HG03095 (cell line): ENCODE data around the gene CRISPLD2.

ENCODE experiments used
- ATAC-seq: cut with Tn5 transposase; IDR thresholded peaks from one replicate; pipeline ENCODE4 v1.9.1; 2021; ENCODE audit warnings: moderate library complexity; ENCODE audit not compliant: unreplicated experiment

The CRISPLD2 gene

DNA sequence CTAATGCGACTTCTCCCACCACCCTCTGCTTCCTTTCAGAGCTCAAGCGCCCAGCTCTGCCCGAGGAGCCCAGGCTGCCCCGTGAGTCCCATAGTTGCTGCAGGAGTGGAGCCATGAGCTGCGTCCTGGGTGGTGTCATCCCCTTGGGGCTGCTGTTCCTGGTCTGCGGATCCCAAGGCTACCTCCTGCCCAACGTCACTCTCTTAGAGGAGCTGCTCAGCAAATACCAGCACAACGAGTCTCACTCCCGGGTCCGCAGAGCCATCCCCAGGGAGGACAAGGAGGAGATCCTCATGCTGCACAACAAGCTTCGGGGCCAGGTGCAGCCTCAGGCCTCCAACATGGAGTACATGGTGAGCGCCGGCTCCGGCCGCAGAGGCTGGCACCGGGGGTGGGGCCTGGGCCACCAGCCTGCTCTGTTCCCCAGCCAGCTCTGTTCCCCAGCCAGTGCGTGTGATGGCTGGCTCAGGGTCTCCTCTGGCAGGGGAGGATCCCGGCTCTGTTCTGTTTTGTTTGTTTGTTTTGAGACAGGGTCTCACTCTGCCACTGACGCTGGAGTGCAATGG is 18.7 kb downstream of the CRISPLD2 start:
- no peak for ATAC-seq

DNA sequence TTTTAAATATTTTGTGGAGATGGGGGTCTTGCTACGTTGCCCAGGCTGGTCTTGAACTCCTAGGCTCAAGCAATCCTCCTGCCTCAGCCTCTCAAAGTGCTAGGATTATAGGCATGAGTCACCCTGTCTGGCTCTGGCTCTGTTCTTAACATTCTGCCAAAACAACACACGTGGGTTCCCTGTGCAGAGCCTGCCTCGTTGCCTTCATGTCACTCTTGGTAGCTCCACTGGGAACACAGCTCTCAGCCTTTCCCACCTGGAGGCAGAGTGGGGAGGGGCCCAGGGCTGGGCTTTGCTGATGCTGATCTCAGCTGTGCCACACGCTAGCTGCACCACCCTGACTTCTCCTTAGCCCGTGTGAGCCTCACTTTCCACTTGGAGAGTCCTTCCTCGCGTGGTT is 19.3 kb downstream of the CRISPLD2 start:
- no peak for ATAC-seq

DNA sequence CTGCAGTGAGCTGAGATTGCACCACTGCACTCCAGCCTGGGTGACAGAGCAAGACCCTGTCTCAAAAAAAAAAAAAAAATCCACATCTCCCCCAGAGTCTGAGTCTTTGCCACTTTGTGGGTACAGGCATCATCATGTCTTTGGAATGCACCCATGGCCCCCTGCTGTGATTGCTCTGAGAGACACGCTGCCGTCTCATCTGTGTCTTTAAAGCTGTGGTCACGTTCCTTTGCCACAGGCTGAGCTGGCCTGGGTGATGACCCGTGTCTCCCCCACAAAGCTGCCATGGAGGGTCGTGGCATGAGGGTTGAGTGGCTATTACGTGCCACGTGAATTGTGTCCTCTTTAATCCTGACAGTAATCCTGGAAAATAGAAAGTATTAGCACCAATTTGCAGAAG is 20.2 kb downstream of the CRISPLD2 start:
- no peak for ATAC-seq

DNA sequence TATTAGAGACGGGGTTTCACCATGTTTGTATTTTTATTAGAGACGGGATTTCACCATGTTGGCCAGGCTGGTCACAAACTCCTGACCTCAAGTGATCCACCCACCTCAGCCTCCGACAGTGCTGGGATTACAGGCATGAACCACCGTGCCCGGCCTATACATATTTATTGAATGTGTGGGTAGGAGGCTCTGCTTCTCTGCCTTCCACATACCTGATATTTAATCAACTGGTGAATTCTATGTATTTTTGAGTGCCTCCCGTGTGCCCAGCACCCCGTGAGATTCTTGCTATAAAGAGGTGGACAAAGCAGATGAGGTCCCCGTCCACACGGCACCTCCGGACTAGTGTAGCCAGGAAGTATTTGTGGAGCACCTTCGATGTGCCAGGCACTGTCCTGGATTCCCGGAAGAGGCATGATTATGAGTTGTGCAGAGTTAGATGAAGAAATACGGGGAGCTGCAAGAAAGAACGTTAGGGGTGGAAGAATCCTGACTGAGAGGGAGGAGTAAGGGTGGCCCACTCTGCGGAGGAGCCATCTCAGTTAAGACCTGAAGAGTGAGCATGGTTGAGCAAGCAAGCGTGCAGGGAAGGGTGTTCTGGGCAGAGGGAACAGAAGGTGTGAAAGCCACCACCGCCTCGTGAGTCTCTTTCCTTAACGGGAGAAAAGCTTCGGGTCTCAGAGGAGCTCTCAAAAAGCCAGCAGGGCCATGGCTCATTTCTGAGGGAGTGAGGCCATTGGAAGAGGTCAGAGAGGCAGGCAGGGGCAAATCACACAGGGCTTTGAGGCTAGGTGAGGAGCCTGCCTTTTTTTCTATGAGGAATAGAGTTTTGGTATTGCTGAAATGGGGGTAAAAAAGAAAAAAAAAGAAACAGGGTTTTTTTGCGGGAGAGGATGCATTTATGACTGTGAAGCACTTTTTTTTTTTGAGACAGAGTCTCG is 21.2 kb downstream of the CRISPLD2 start:
- no peak for ATAC-seq

DNA sequence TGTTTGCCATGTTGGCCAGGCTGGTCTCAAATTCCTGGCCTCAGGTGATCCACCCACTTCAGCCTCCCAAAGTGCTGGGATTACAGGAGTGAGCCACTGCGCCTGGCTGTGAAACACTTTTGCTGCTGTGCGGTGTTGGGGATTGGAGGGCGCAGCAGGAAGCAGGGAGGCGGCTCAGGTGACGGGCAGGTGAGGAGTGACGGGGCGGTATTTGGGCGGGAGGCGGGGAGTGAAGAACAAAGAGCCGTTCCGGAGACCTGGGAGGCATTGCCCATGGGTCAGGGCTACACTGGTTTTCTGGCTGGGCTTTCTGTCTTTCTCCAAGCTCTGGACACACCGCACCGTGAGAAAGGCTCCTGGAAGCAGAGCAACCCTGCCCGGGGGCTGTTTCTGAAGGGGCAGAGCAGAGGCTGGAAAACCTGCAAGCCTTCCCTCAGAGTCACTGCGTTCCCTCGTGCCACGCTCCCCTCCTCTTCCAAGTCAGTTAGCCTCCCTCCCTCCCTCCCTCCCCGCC is 22.1 kb downstream of the CRISPLD2 start:
- ATAC-seq: no peak

DNA sequence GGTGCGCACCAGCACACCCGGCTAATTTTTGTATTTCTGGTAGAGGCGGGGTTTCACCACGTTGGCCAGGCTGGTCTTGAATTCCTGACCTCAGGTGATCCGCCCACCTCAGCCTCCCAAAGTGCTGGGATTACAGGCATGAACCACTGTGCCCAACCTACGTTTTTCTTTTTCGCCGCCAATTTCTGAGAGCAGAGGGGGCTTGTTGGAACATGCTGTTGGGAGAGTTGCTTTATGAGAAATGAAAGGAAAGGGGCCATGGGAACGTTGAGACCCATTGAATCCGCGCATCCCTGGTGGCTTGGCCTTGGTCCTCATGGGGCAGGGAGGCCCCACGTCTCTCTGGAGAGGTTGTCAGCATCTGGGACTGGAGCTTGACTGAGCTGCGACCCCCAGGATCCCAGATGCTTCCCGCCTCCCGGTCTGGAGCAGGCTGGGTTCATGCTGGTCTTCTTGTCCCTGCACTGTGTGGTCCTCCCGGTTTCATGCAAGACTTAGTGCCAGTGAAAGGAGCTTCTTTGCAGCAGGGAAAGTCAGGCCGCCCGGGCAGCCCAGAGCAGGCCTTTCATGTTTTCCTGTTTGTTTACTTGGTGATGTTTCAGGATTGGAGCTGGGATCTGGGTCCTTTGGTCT is 22.8 kb downstream of the CRISPLD2 start:
- no peak for ATAC-seq

DNA sequence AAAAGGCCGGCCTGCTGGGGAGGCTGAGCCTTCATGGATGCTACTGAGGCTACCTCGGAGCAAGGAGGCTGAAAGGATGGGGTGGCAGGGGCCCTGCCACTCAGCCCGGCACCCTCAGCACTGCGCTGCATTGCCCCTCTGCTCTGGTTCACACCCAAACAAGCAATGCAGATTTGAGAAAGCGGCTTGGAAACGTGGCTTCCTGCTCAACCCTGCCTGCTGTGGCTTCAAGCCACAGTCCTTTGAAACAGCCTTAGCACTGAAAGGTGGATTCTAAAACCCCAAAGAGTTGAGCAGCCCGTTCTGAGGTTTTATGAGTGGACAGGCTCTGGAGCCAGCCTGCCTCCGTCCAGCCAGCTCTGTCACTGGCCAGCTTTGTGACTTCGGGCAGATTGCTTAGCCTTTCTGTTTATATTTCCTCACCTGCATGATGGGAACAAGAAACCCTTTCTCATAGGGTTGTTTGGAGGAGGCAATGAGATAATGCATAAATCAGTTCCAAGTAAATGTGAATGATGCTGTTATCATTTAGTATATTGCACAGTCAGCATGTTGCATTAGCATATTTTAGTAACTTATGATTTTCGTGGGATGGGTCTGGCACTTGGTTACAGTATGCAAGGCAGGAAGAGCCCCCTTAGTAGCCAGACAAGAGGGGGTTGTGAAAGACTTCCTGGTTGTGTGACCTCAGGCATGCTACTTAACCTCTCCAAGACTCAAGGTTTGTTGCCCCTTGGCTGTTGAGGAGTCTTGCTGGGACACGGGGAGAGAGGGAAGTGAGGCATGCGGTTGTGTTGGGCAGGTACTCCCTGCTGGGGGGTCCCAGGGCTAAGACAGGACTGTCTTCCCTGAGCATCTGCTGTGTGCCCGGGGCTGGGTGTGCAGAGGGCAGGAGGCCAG is 23.6 kb downstream of the CRISPLD2 start:
- ATAC-seq: no peak

DNA sequence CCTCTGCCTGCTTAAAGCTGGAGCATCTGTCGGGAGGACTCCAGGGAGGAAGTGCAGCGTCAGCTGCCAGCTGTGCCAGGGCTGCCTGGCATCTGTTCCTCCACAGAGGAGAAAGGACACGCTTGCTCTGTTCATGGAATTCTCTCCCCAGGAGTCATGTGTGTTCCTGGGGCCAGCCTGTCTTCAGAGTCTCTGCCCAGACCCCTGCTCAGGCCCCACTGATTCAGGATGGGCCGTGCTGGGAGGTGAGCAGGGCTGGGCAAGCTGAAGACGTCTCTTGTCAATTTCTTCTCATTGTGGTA is 24.2 kb downstream of the CRISPLD2 start:
- ATAC-seq: no peak

DNA sequence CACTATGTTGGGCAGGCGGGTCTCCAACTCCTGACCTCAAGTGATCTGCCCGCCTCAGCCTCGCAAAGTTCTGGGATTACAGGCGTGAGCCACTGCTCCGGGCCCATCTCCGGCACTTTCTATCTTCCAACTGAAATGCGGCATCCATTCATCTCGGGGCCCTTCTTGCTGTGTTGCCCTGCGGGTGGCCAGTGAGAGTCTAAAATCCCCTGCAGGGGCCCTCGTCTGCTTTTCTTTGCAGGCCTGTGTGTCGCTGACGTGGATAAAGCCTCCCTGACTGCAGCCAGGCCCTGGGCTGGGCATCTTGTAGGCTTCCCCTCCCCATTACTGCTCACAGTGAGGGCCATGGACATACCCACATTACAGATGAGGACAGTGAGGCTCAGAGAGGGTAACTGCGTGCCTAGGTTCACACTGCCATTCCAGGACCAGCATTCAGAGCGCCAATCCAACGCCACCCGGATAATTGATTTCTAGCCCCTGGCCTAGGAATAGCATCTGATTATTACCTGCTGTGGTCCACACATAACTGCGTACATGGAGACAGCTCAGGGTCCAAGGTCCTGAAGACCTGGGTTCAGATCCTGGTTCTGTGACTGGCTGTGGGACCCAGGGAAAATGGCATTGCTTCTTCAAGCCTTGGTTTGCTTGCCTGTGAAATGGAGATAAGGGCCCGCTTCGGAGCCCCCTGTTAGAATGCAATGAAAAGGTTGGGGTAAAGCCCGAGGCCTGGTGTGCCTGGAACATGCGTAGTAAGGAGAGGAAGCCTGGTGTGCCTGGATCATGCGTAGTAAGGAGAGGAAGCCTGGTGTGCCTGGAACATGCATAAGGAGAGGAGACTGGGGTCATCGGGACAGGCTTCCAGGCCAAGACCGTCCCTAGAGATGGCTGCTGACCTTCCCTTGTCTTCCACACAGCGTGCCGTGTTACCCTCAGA is 25.0 kb downstream of the CRISPLD2 start:
- ATAC-seq: no peak

DNA sequence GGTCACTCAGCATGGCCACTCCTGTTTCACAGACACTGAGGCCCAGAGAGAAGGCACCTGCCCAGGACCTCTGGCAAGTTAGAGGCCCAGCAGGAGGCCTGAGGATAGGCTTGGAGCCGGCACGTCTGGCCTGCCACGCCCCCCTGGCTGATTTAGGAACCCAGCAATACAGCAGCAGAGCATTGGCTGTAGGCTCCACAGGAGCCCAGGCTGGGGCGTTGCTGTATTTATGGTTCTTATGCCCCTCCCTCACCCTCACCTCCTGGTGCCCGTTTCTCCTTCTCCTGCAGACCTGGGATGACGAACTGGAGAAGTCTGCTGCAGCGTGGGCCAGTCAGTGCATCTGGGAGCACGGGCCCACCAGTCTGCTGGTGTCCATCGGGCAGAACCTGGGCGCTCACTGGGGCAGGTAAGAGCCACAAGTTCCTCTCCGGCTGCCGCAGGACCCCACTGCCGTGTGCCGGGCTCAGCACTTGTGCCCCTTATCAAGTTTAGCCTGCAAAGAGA is 25.8 kb downstream of the CRISPLD2 start:
- ATAC-seq: no peak

DNA sequence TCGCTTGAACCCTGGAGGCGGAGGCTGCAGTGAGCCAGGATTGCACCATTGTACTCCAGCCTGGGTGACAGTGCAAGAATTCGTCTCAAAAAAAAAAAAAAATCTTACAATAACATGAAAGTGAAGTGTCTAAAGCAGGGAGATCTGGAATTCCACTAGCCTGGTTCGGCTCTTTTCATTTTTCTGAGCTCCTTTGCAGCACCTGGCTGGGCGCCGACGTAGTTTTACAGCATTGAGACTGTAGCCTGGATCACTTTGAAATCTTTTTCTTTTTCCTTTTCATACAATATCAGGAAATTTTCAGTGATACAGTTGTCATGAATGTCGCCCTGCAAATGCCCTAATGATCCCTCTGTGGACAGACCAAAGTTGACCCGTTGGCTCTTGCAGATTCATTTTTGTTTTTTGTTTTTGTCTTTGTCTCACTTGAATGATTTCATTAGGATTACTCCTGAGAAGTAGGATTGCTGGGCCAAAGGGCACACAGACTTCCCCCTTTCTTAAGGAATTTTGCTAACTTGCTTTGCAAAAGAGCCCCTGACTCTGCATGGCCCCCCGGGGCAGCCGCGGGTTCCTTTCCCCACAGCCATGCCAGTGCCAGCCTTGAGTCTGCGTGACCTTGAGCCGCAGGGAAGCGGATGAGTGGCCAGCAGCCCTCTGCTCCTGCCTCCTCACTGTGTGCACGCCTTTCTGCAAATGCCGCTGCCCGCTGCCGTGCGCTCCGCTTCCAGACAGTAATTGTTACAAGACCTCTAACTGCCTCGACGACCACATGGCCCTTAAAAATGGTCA is 28.0 kb downstream of the CRISPLD2 start:
- no peak for ATAC-seq

DNA sequence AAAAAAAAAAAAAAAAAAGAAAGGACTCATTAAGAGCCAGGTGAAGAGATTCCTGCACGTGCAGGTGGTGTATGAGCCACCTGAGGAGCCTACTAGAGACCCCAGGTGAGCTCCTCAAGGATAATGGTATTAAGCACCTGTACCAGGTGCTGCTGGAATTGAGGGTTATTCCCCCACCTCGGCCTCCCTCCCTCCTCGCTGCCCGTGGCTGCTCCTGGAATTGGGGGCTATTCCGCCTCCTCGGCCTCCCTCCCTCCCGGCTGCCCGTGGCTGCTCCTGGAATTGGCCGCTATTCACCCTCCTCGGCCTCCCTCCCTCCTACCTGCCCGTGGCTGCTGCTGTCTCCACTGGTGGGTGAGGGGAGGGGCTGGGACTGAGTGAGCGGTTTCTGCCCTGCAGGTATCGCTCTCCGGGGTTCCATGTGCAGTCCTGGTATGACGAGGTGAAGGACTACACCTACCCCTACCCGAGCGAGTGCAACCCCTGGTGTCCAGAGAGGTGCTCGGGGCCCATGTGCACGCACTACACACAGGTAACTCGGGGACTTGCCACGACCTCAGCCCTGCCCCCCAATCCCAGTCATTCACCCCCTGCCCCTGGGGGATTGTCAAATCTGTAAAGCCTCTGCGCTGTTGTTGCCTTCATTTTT is 29.3 kb downstream of the CRISPLD2 start:
- ATAC-seq: no peak

DNA sequence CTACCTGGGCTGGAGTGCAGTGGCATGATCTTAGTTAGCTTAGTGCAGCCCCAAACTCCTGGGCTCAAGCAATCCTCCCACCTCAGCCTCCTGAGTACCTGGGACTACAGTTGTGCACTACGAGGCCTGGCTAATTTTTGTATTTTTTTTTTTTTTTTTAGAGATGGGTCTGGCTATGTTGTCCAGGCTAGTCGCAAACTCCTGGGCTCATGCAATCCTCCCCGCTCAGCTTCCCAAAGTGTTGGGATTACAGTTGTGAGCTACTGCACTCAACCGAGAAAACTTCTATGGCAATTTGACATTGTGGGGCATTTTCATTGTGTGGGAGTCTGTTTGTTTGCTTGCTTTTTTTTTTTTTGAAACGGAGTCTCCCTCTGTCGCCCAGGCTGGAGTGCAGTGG is 30.0 kb downstream of the CRISPLD2 start:
- ATAC-seq: no peak

DNA sequence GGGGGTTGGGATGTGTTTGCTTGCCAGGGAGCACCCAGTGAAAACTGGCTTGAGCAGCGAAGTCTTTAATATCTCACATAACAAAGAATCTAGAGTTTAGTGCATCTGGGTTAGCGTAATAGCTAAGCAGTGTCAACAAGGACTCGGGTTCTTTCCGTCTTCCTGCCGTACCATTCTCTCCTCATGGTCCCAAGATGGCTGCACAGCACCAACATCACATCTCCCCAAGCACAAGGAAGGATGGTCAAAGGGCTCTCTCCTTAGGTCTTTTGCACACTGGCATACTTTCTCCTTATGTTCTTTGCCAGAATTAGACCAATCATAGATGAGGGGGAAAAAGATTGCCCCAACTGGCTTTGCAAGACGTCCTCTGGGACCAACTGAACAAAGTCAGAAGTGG is 30.9 kb downstream of the CRISPLD2 start:
- no peak for ATAC-seq

DNA sequence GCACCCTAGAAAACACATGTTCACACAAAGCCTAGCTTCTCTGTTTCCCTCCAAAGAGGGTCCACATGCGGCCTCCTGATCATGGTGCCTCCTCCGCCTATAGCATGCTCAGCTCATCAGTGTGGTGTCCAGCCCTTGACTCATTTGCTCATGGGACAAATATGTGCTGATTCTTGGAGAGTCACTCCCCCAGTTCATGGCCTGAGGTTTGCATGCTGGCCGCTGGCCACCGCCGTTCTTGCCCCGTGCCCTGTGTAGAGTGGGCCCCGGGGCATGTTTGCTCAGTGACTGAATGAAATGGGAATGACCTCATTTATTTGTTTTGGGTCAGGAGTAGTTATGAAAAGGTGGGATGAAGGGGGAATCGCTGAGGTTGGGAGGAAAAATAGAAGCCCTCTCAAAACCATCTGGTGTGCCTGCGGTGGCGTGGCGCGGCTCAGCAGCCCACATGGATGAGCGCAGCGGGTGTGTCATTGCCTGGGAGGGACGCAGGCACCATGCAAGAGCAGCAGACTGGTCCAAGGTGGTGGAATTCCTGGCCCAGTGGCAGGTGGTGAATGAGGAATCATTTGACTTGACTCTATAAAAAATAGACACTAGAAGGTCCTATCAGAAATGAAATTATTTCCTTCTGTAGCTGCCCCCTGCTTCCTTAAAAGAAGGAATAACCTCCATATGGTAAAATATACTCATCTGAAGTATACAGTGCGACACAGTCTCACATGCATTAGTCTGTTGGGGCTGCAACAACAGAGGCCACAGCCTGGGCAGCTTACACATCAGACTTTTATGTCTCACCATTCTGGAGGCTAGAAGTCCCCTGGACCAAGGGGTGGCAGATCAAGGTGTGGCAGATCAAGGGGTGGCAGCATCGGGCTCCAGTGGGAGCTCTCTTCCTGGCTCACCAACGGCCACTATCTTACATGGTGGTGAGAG is 31.7 kb downstream of the CRISPLD2 start:
- no peak for ATAC-seq

DNA sequence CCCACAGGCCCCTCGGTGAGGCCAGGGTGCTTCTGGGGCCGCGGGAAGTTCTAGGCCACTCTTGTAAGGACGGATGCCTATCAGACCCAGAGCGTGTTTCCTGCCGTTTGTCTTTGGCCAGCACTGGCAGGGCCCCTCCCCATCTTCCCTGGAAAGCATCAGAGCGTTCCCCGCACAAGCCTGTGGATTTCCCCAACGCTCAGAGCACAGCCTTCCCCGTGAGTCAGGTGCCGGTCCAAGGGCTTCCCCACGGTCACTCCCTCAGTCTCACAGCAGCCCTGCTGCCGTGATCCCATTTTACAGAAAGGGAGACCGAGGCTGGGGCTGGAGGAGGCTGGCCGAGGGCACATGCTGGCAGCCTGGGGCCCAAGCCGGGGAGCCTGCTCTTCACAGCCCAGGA is 33.7 kb downstream of the CRISPLD2 start:
- ATAC-seq: no peak

DNA sequence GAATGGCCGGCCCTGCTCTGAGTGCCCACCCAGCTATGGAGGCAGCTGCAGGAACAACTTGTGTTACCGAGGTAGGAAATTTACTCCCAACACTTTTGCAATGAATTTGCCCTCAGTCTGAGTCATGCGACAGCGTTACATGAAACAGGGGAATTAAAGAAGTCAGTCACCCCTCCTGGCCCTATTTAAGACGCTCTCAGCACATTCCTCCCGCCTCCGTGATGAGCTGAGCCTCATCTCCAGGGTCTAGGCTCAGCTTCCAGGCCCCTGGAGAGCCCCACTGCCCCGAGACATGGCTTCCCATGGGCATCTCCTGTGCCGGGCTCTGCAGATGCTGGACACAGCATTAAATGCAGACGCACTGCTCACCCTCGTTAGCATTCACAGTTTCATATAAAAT is 35.0 kb downstream of the CRISPLD2 start:
- ATAC-seq: no peak
